ENCODE measurements around the gene MED28. TPM values are rescaled to one million over a fixed set of nuclear protein-coding genes. Genes with fewer than 3 reads are reported as not detected.
"Not testable (repeated sequence)": the region's sequence is repeated elsewhere in the genome, so short reads cannot be mapped to it uniquely, and the experiment has no call there.

Gene MED28
- polyA plus RNA-seq = 10 to 100 TPM in 2 of 3 donors, 1 to 10 TPM in 1; 5.5 to 14.7 (median 13.1) TPM

- no peak within 1 kb of the TSS for H3K27ac ChIP-seq (ENCODE audit: low read depth, low read length)
- 0 to 1% (median 0%) methylated on average over 46 of the region's 46 CpGs for WGBS, 3 donors
These were observed at the start of gene MED28 for GRCh38 chr4:17614416-17615299. MED28 (plus strand) TSS chr4:17614641; CDS start chr4:17614655, 14 bp downstream.

- no peak overlapping the region for H3K27ac ChIP-seq (ENCODE audit: low read depth, low read length)
- WGBS, 3 donors = 93 to 95% (median 93%) methylated on average over 3 of the region's 3 CpGs
These were observed 48.6 kb upstream of the MED28 start for GRCh38 chr4:17565846-17566245.

GRCh38 chr4:17567271-17567670 lies 47.2 kb upstream of the MED28 start:
- WGBS, 3 donors = 77 to 88% (median 87%) methylated on average over 2 of the region's 2 CpGs
- no peak overlapping the region for H3K27ac ChIP-seq (ENCODE audit: low read depth, low read length)

- WGBS, 3 donors = 89 to 92% (median 91%) methylated on average over 4 of the region's 4 CpGs
- no peak overlapping the region for H3K27ac ChIP-seq (ENCODE audit: low read depth, low read length)
These were observed 40.2 kb upstream of the MED28 start for GRCh38 chr4:17574206-17574605.

- 94 to 97% (median 95%) methylated on average over 12 of the region's 12 CpGs for WGBS, 3 donors
These were observed 39.3 kb upstream of the MED28 start for GRCh38 chr4:17575177-17575576.

GRCh38 chr4:17576932-17577664 lies 37.3 kb upstream of the MED28 start, which contains the start of gene LAP3:
LAP3 (plus strand) TSS chr4:17577198; CDS start chr4:17577466, 268 bp downstream.
- 0 to 1% (median 0%) methylated on average over 88 to 91 of the region's 91 CpGs for WGBS, 3 donors
- H3K27ac ChIP-seq (ENCODE audit: low read depth, low read length) = peak within 1 kb of the TSS; percentile 73

More at GRCh38 chr4:17575177-17575576, 39.3 kb upstream of the MED28 start:
- H3K27ac ChIP-seq (ENCODE audit: low read depth, low read length) = not testable (repeated sequence)

GRCh38 chr4:17577665-17578481 lies 36.6 kb upstream of the MED28 start:
- WGBS, 3 donors = 4 to 9% (median 6%) methylated on average over 25 to 33 of the region's 33 CpGs
- H3K27ac ChIP-seq (ENCODE audit: low read depth, low read length) = peak overlapping the region; percentile 73

GRCh38 chr4:17578482-17578891 lies 36.0 kb upstream of the MED28 start:
- WGBS, 3 donors = 30 to 72% (median 40%) methylated on average over 6 of the region's 6 CpGs
- no peak overlapping the region for H3K27ac ChIP-seq (ENCODE audit: low read depth, low read length)

- no peak overlapping the region for H3K27ac ChIP-seq (ENCODE audit: low read depth, low read length)
- 64 to 80% (median 75%) methylated on average over 7 of the region's 7 CpGs for WGBS, 3 donors
These were observed 33.5 kb upstream of the MED28 start for GRCh38 chr4:17580969-17581368.

- H3K27ac ChIP-seq (ENCODE audit: low read depth, low read length) = no peak overlapping the region
- WGBS, 3 donors = 89 to 96% (median 92%) methylated on average over 9 of the region's 9 CpGs
These were observed 31.2 kb upstream of the MED28 start for GRCh38 chr4:17583276-17583675.

- 92 to 95% (median 93%) methylated on average over 4 of the region's 4 CpGs for WGBS, 3 donors
- H3K27ac ChIP-seq (ENCODE audit: low read depth, low read length) = no peak overlapping the region
These were observed 30.5 kb upstream of the MED28 start for GRCh38 chr4:17583941-17584340.

- WGBS, 3 donors = 85 to 93% (median 92%) methylated on average over 10 of the region's 10 CpGs
- no peak overlapping the region for H3K27ac ChIP-seq (ENCODE audit: low read depth, low read length)
These were observed 29.8 kb upstream of the MED28 start for GRCh38 chr4:17584521-17585213.

GRCh38 chr4:17587094-17587822 lies 27.2 kb upstream of the MED28 start:
- no peak overlapping the region for H3K27ac ChIP-seq (ENCODE audit: low read depth, low read length)
- WGBS, 3 donors = 77 to 90% (median 89%) methylated on average over 9 of the region's 9 CpGs

- 93 to 95% (median 94%) methylated on average over 3 of the region's 3 CpGs for WGBS, 3 donors
- no peak overlapping the region for H3K27ac ChIP-seq (ENCODE audit: low read depth, low read length)
These were observed 25.1 kb upstream of the MED28 start for GRCh38 chr4:17589355-17589754.

- 75 to 82% (median 79%) methylated on average over 6 of the region's 6 CpGs for WGBS, 3 donors
- no peak overlapping the region for H3K27ac ChIP-seq (ENCODE audit: low read depth, low read length)
These were observed 18.9 kb upstream of the MED28 start for GRCh38 chr4:17595471-17596005.

GRCh38 chr4:17597517-17597916 lies 16.9 kb upstream of the MED28 start:
- H3K27ac ChIP-seq (ENCODE audit: low read depth, low read length) = no peak overlapping the region
- 69 to 80% (median 74%) methylated on average over 7 of the region's 7 CpGs for WGBS, 3 donors

GRCh38 chr4:17599826-17600225 lies 14.6 kb upstream of the MED28 start:
- H3K27ac ChIP-seq (ENCODE audit: low read depth, low read length) = no peak overlapping the region
- WGBS, 3 donors = 39 to 100% (median 96%) methylated on average over 1 of the region's 1 CpG

Data from adipose tissue (tissue), 3 donors.